Lower leg skin (tissue), 4 donors: ENCODE results near the gene PLEKHG7. TPM values are rescaled to one million over a fixed set of nuclear protein-coding genes. Genes with fewer than 3 reads are reported as not detected.
A peak's percentile ranks its signal among the peaks of the same experiment; 100 is the strongest.

ENCODE experiments used
- DNase-seq, 2 donors: peaks; one replicate each; pipeline ENCODE4 v3.0.0-alpha.2; 2019; ENCODE audit warnings: low spot score in 2 of 2
- H3K4me3 ChIP-seq: fragments of 200-600 bp; sonication (generic); 2 replicates; pipeline ENCODE4 v1.5.1; 2017; ENCODE audit warnings: mild to moderate bottlenecking, low read depth; ENCODE audit not compliant: poor library complexity, severe bottlenecking
- CTCF ChIP-seq, 3 donors: fragments of 450-650 bp; IDR thresholded peaks; one replicate each; pipeline ENCODE4 v1.5.1; 2016; ENCODE audit warnings: antibody characterized with exemption in 3 of 3, mild to moderate bottlenecking in 3 of 3, moderate library complexity in 2 of 3
- POLR2A ChIP-seq, 2 donors: fragments of 450-650 bp; IDR thresholded peaks; one replicate each; pipeline ENCODE4 v1.6.1; 2016 to 2017; ENCODE audit warnings: antibody characterized with exemption in 2 of 2, mild to moderate bottlenecking in 1 of 2, moderate library complexity in 1 of 2
- WGBS, 2 donors: methylation state at CpG; one replicate each; pipeline ENCODE4 v1.1.5; 2018; 5-methylcytosine and 5-hydroxymethylcytosine counted together
- intact Hi-C: fragments of 100-400 bp; cut with DNase I; formaldehyde crosslinking; loops from one replicate; pipeline ENCODE4 v1.15.0; 2023; ENCODE audit warnings: low total_unique reads
- total RNA-seq, 4 donors: library from RNA; depleted of rRNA; stranded (reverse); fragments of >200 nt; gene quantifications; one replicate each; pipeline ENCODE4 v1.1.0, GENCODE V29; 2016

Gene PLEKHG7
- total RNA-seq, 4 donors from 2014 or later: not detected

- TF ChIP-seq CTCF (IDR thresholded peaks at IDR 0.05) (no peak), POLR2A (IDR thresholded peaks at IDR 0.05) (no peak)
- WGBS, 2 donors: 63 to 68% methylated on average over 3 of the region's 3 CpGs
- no peak overlapping the region for H3K4me3 ChIP-seq
- DNase-seq: no peak
- intact Hi-C loops: no loop called here
These were observed 30.9 kb downstream of the PLEKHG7 start for GRCh38 chr12:92733661-92734060.

- 27 to 32% methylated on average over 3 of the region's 3 CpGs for WGBS, 2 donors
- TF ChIP-seq CTCF (IDR thresholded peaks at IDR 0.05): no peak
- no peak for TF ChIP-seq POLR2A (IDR thresholded peaks at IDR 0.05)
- intact Hi-C loops: no loop called here
- peak in 1 of 2 donors; percentile 19 for DNase-seq
- H3K4me3 ChIP-seq: no peak overlapping the region
These were observed 32.4 kb downstream of the PLEKHG7 start for GRCh38 chr12:92735131-92735721.

- intact Hi-C loops: no loop called here
- H3K4me3 ChIP-seq: no peak overlapping the region
- 82 to 94% methylated on average over 6 of the region's 6 CpGs for WGBS, 2 donors
- no peak for DNase-seq
- no peak for TF ChIP-seq CTCF (IDR thresholded peaks at IDR 0.05)
These were observed 33.8 kb downstream of the PLEKHG7 start for GRCh38 chr12:92736605-92737004.

GRCh38 chr12:92737855-92738850, 35.4 kb downstream of the PLEKHG7 start:
- TF ChIP-seq POLR2A (IDR thresholded peaks at IDR 0.05) (no peak), CTCF (IDR thresholded peaks at IDR 0.05) (no peak)

GRCh38 chr12:92739113-92739512, 36.3 kb downstream of the PLEKHG7 start:
- intact Hi-C loops: no loop called here
- 57 to 60% methylated on average over 4 of the region's 4 CpGs for WGBS, 2 donors
- H3K4me3 ChIP-seq: no peak overlapping the region
- TF ChIP-seq POLR2A (IDR thresholded peaks at IDR 0.05) (no peak), CTCF (IDR thresholded peaks at IDR 0.05) (no peak)
- DNase-seq: no peak

More at GRCh38 chr12:92737855-92738850, 35.4 kb downstream of the PLEKHG7 start:
- intact Hi-C loops: no loop called here
- DNase-seq: no peak
- 89 to 92% methylated on average over 7 of the region's 7 CpGs for WGBS, 2 donors
- no peak overlapping the region for H3K4me3 ChIP-seq
